Glutamatergic neuron (in vitro differentiated cells): ENCODE data around the gene CLCA2. TPM values are rescaled to one million over a fixed set of nuclear protein-coding genes. Genes with fewer than 3 reads are reported as not detected.

Experiments used
- DNase-seq: peaks from one replicate; pipeline ENCODE4 v3.0.0; 2022
- H3K27ac Mint-ChIP-seq: one replicate; pipeline ENCODE4 v1.8.0; 2020; ENCODE audit warnings: mild to moderate bottlenecking, mixed read lengths, inconsistent platforms; ENCODE audit not compliant: unreplicated experiment
- H3K27me3 Mint-ChIP-seq: one replicate; pipeline ENCODE4 v1.8.0; 2020; ENCODE audit warnings: mild to moderate bottlenecking, moderate library complexity, mixed read lengths, inconsistent platforms; ENCODE audit not compliant: unreplicated experiment
- H3K36me3 Mint-ChIP-seq: one replicate; pipeline ENCODE4 v1.8.0; 2020; ENCODE audit warnings: mild to moderate bottlenecking, mixed read lengths, inconsistent platforms; ENCODE audit not compliant: unreplicated experiment
- H3K4me1 Mint-ChIP-seq: one replicate; pipeline ENCODE4 v1.8.0; 2020; ENCODE audit warnings: mild to moderate bottlenecking, low read depth, mixed read lengths, inconsistent platforms; ENCODE audit not compliant: unreplicated experiment
- H3K4me3 Mint-ChIP-seq: one replicate; pipeline ENCODE4 v1.8.0; 2020; ENCODE audit warnings: mild to moderate bottlenecking, mixed read lengths, inconsistent platforms; ENCODE audit not compliant: unreplicated experiment
- H3K9me3 Mint-ChIP-seq: one replicate; pipeline ENCODE4 v1.8.0; 2020; ENCODE audit warnings: mild to moderate bottlenecking, moderate library complexity, mixed read lengths, inconsistent platforms; ENCODE audit not compliant: unreplicated experiment
- total RNA-seq: library from RNA; stranded (reverse); fragmentation: NEBNext Ultra II Directional; extraction: Animal tissue kit (Norgen Biotek cat#: 25700); gene quantifications from one replicate; pipeline ENCODE4 v1.2.1, GENCODE V29; 2021; ENCODE audit not compliant: unreplicated experiment
- TF ChIP-seq, protein P1 (sequence below): fragments of 200-600 bp; sonication (generic); IDR thresholded peaks from one replicate; pipeline ENCODE4 v1.5.0; 2021; ENCODE audit not compliant: partially characterized antibody, unreplicated experiment

The CLCA2 gene
- total RNA-seq, 1 donor from 2014 or later, result not detected

DNA sequence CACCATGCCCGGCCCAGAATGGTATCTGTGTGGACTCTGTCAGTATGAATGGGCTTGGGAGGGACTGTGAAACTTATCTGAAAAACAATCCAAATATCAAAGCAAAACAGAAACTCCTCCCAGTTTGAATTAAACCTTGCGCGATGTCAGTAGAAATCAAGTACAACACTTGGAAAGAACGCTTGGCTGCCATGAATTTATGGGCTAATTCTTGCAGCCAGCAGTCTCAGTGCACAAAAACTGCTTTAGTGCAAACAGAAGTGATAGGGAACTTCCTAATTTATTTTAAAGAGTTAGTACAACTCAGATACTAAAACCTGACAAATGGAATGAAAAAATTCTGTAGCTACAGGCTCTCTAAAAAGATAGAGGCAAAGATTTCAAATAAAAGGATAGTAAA lies 53.3 kb downstream of the CLCA2 start:
- H3K4me3 Mint-ChIP-seq, result no peak overlapping the region
- DNase-seq, result no peak
- no peaks in the 10 kb centered on the region for H3K36me3 Mint-ChIP-seq
- H3K4me1 Mint-ChIP-seq, result no peaks in the 10 kb centered on the region
- TF ChIP-seq, protein P1, sequence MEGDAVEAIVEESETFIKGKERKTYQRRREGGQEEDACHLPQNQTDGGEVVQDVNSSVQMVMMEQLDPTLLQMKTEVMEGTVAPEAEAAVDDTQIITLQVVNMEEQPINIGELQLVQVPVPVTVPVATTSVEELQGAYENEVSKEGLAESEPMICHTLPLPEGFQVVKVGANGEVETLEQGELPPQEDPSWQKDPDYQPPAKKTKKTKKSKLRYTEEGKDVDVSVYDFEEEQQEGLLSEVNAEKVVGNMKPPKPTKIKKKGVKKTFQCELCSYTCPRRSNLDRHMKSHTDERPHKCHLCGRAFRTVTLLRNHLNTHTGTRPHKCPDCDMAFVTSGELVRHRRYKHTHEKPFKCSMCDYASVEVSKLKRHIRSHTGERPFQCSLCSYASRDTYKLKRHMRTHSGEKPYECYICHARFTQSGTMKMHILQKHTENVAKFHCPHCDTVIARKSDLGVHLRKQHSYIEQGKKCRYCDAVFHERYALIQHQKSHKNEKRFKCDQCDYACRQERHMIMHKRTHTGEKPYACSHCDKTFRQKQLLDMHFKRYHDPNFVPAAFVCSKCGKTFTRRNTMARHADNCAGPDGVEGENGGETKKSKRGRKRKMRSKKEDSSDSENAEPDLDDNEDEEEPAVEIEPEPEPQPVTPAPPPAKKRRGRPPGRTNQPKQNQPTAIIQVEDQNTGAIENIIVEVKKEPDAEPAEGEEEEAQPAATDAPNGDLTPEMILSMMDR, result no peak
- H3K9me3 Mint-ChIP-seq, result no peaks in the 10 kb centered on the region
- no peaks in the 10 kb centered on the region for H3K27me3 Mint-ChIP-seq
- H3K27ac Mint-ChIP-seq, result no peak overlapping the region

DNA sequence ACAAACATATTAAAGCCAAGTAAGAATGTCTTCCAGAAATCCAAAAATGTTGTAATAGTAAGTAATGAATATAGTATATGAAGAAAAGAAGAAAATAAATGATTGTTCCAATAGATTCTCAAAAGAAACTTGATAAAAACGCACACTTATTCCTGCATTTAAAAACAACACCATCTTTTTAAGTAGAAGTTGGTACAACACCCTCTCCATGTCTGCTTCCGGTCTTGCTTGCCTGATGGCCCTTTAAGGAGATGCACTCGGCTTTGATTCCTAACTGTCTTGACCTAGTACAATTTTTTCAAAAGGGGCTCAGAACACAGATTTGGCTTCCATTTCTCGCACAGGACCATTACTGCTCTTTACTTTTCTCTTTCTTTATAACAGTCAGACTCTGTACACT lies 53.7 kb downstream of the CLCA2 start:
- no peaks in the 10 kb centered on the region for H3K36me3 Mint-ChIP-seq
- DNase-seq, result no peak
- no peaks in the 10 kb centered on the region for H3K27me3 Mint-ChIP-seq
- H3K9me3 Mint-ChIP-seq, result no peaks in the 10 kb centered on the region
- H3K4me1 Mint-ChIP-seq, result no peaks in the 10 kb centered on the region
- no peak overlapping the region for H3K27ac Mint-ChIP-seq
- H3K4me3 Mint-ChIP-seq, result no peak overlapping the region
- TF ChIP-seq, protein P1, result no peak

DNA sequence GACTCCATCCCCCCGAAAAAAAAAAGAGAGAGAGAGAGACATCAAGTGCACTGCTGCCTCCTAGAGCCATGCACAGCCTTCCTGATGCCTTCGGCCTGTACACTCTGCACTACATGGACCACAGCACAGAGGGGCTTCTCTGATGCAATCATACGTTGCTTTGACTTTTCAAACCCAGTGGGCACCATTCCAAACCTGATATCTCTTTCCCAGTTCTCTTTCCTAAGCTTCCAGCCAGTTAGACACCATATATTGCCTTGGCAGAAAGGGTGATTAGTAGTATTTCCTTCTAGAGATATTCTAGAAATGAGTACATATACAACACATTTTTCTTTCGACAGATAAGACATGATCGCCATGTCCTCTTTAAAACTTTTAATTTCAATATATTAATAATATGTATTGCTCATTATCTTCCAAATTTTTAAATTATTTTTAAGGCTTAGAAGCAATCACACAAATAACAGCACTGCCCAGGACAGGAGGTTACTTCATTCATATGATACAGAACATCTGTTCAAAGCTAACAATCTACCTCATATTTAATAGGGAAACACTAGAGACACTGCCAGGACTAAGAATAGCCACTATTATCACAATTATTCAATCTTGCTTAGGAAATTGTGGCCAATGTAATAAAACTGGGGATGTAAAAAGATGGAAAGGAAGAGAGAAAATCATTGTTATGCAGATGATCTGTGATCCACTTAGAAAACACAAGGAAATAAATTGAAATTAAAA lies 54.6 kb downstream of the CLCA2 start:
- H3K27me3 Mint-ChIP-seq, result no peaks in the 10 kb centered on the region
- no peak overlapping the region for H3K4me3 Mint-ChIP-seq
- DNase-seq, result no peak
- H3K4me1 Mint-ChIP-seq, result no peaks in the 10 kb centered on the region
- H3K27ac Mint-ChIP-seq, result no peak overlapping the region
- TF ChIP-seq, protein P1, result no peak
- H3K36me3 Mint-ChIP-seq, result no peaks in the 10 kb centered on the region
- no peaks in the 10 kb centered on the region for H3K9me3 Mint-ChIP-seq

DNA sequence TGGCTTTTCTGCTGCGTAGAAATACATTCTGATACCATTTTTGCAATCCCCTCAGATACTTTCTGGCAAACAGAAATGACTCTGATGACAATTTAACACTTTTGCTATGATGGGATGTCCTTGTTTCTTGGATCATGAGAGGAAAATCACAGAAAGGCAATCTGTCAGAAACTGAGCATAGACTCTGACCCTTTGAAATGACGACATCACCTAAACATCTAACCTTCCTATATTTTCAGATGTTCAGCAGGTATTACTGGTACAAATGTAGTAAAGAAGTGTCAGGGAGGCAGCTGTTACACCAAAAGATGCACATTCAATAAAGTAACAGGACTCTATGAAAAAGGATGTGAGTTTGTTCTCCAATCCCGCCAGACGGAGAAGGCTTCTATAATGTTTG lies 58.0 kb downstream of the CLCA2 start:
- Mint-ChIP-seq H3K4me1 (no peaks in the 10 kb centered on the region), H3K27ac (no peak overlapping the region), H3K9me3 (peaks cover 1% of the 10 kb centered on the region), H3K36me3 (no peaks in the 10 kb centered on the region), H3K4me3 (no peak overlapping the region), H3K27me3 (no peaks in the 10 kb centered on the region)
- no peak for DNase-seq
- TF ChIP-seq, protein P1, result no peak

DNA sequence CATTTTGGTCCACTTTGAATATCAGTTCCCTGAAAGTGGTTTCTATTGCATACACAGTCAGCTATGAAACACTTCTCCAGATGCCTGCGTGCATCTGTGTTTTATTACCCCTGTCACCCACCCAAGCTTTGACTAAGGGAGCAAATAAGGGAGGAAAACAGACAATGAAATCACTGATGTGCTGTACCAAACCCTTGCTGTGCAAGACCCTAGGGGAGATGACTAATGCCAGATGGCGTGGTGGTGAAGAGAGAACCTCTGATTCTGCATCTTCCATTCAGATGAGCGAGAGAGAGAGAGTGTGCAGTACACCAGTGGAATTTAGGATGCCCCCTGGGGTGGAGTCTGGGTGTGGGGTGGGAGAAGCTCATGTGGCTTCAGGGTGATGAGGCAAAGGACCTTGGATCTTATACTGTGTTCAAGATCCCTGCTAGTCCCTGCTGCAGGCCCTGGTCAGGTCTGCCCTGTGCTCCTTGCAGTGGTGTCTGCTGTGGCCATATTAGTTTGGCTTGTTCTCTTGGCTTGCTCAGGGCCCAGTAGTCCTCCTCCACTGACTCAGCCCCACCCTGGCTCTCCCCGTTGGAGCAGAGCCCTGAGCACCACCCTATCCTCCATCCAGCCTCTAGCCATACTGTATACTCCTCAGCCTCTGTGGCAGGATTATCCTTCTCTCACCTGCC lies 63.3 kb downstream of the CLCA2 start:
- H3K9me3 Mint-ChIP-seq, result peaks cover 1% of the 10 kb centered on the region
- no peaks in the 10 kb centered on the region for H3K27me3 Mint-ChIP-seq
- H3K4me1 Mint-ChIP-seq, result peaks cover 4% of the 10 kb centered on the region
- H3K36me3 Mint-ChIP-seq, result no peaks in the 10 kb centered on the region
- TF ChIP-seq, protein P1, result no peak
- no peak overlapping the region for H3K4me3 Mint-ChIP-seq
- H3K27ac Mint-ChIP-seq, result no peak overlapping the region
- no peak for DNase-seq
